ENCODE measurements around the gene RNU11.

The RNU11 gene

GRCh38 chr1:28604411-28604810 is 44.0 kb upstream of the RNU11 start:
- Histone ChIP-seq H3K9me2 (ENCODE audit: low read depth, low read length) (no peaks in the 10 kb centered on the region), H3K27ac (ENCODE audit: low read depth, low read length, poor library complexity, severe bottlenecking) (no peak overlapping the region), H4K20me1 (ENCODE audit: insufficient read depth, low read length) (no peaks in the 10 kb centered on the region), H3K36me3 (ENCODE audit: insufficient read depth, low read length) (peaks cover 49% of the 10 kb centered on the region; the same call in 1 of the 2 replicates), H3K4me3 (ENCODE audit: low read depth, low read length, poor library complexity, severe bottlenecking) (no peak overlapping the region), H3K27me3 (ENCODE audit: insufficient read depth, low read length) (no peaks in the 10 kb centered on the region), H3K9ac (ENCODE audit: low read length) (no peak overlapping the region), H2AFZ (ENCODE audit: low read length) (no peak overlapping the region), H3K79me2 (ENCODE audit: insufficient read depth, low read length) (no peaks in the 10 kb centered on the region), H3K4me1 (ENCODE audit: insufficient read depth, low read length, severe bottlenecking) (peaks cover 3% of the 10 kb centered on the region), H3K4me2 (ENCODE audit: low read length) (no peak overlapping the region), H3K9me3 (ENCODE audit: low read length) (no peaks in the 10 kb centered on the region), H3F3A (ENCODE audit: insufficient read depth, low read length) (no peaks in the 10 kb centered on the region)
- TF ChIP-seq CTCF (IDR thresholded peaks at IDR 0.05; ENCODE audit: low read length): no peak
- TF ChIP-seq EZH2 (IDR thresholded peaks at IDR 0.05; ENCODE audit: borderline replicate concordance, low read length): no peak

- TF ChIP-seq EZH2 (IDR thresholded peaks at IDR 0.05; ENCODE audit: borderline replicate concordance, low read length): no peak
- no peak for TF ChIP-seq CTCF (IDR thresholded peaks at IDR 0.05; ENCODE audit: low read length)
- Histone ChIP-seq H3K27me3 (ENCODE audit: insufficient read depth, low read length) (no peaks in the 10 kb centered on the region), H3K4me3 (ENCODE audit: low read depth, low read length, poor library complexity, severe bottlenecking) (no peak overlapping the region), H3K9me3 (ENCODE audit: low read length) (no peaks in the 10 kb centered on the region), H3K9ac (ENCODE audit: low read length) (no peak overlapping the region), H4K20me1 (ENCODE audit: insufficient read depth, low read length) (no peaks in the 10 kb centered on the region), H3F3A (ENCODE audit: insufficient read depth, low read length) (no peaks in the 10 kb centered on the region), H3K27ac (ENCODE audit: low read depth, low read length, poor library complexity, severe bottlenecking) (no peak overlapping the region), H3K9me2 (ENCODE audit: low read depth, low read length) (no peaks in the 10 kb centered on the region), H2AFZ (ENCODE audit: low read length) (no peak overlapping the region), H3K4me2 (ENCODE audit: low read length) (no peak overlapping the region), H3K4me1 (ENCODE audit: insufficient read depth, low read length, severe bottlenecking) (no peaks in the 10 kb centered on the region), H3K79me2 (ENCODE audit: insufficient read depth, low read length) (no peaks in the 10 kb centered on the region), H3K36me3 (ENCODE audit: insufficient read depth, low read length) (peaks cover 54% of the 10 kb centered on the region)
These were observed 43.4 kb upstream of the RNU11 start for GRCh38 chr1:28604962-28605361.

- no peaks in the 10 kb centered on the region for H3K27me3 ChIP-seq (ENCODE audit: insufficient read depth, low read length)
- peaks cover 66% of the 10 kb centered on the region for H3K36me3 ChIP-seq (ENCODE audit: insufficient read depth, low read length)
- H4K20me1 ChIP-seq (ENCODE audit: insufficient read depth, low read length): no peaks in the 10 kb centered on the region
- no peak for TF ChIP-seq CTCF (IDR thresholded peaks at IDR 0.05; ENCODE audit: low read length)
- TF ChIP-seq EZH2 (IDR thresholded peaks at IDR 0.05; ENCODE audit: borderline replicate concordance, low read length): no peak
- no peaks in the 10 kb centered on the region for H3K9me2 ChIP-seq (ENCODE audit: low read depth, low read length)
- no peak overlapping the region for H3K4me2 ChIP-seq (ENCODE audit: low read length)
- H3K4me3 ChIP-seq (ENCODE audit: low read depth, low read length, poor library complexity, severe bottlenecking): no peak overlapping the region
- H3K27ac ChIP-seq (ENCODE audit: low read depth, low read length, poor library complexity, severe bottlenecking): no peak overlapping the region
- no peak overlapping the region for H2AFZ ChIP-seq (ENCODE audit: low read length)
- no peaks in the 10 kb centered on the region for H3K9me3 ChIP-seq (ENCODE audit: low read length)
- H3K4me1 ChIP-seq (ENCODE audit: insufficient read depth, low read length, severe bottlenecking): no peaks in the 10 kb centered on the region
- H3K9ac ChIP-seq (ENCODE audit: low read length): no peak overlapping the region
- no peaks in the 10 kb centered on the region for H3F3A ChIP-seq (ENCODE audit: insufficient read depth, low read length)
- H3K79me2 ChIP-seq (ENCODE audit: insufficient read depth, low read length): no peaks in the 10 kb centered on the region
These were observed 41.6 kb upstream of the RNU11 start for GRCh38 chr1:28606771-28607170.
